ENCODE measurements around the gene RNF13.

DNA sequence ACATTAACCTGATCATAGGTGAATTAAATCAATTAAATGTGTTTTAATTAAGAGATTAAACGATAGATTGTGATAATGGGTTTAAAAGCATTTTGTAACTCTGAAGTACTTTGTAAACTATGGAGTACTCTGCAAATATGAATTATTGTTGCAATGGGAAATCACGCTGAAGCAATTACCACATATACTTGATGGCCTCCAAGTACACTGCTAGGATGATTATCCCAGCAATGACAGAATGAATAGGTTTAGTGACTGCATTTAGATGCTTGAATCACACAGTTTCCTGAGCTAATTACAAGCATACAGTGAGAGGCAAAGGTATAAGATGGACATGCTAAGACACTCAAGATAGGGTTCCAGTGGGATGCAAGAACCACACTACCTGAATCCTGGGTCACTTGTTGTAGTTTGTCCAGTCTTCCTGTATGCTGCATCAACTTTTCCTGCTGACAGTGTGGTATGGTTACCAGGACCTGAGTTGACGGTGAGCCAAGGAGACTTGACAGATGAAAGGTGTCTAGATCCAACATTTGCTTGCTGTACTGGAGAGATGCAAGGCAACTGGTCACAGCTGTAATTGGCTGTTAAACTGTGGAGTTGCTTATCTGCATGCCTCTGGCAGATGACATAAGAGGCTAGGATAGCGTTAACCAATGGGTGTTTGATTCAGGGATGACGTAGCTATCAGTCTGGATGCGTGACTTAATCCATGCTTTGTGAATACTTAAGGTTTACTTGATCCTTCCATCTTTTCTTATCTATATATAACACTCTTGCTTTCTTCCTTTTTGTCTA lies 38.0 kb downstream of the RNF13 start:
- TF ChIP-seq CTCF (IDR thresholded peaks at IDR 0.05; ENCODE audit: insufficient read depth, low read length) (no peak), GABPA (IDR thresholded peaks at IDR 0.05; ENCODE audit: low read depth) (no peak), POLR2AphosphoS5 (IDR thresholded peaks at IDR 0.05; ENCODE audit: low read depth) (no peak), REST (IDR thresholded peaks at IDR 0.05; ENCODE audit: insufficient replicate concordance, low read depth) (no peak), SPI1 (IDR thresholded peaks at IDR 0.05; ENCODE audit: borderline replicate concordance, low read depth) (no peak)

All from HL-60 (cell line).